SK-N-SH treated with all-trans-retinoic acid at 6 μM for 48 hours (cell line): Measurements from ENCODE around the gene CTTNBP2.

Experiments
- CSDC2 ChIP-seq: fragments of 250-450 bp; sonication (Bioruptor Pico); IDR thresholded peaks from 2 replicates; pipeline ENCODE4 v1.5.0; 2020; ENCODE audit warnings: mild to moderate bottlenecking, moderate library complexity
- GLIS3 ChIP-seq: fragments of 250-450 bp; sonication (Bioruptor Pico); IDR thresholded peaks from 2 replicates; pipeline ENCODE4 v1.5.0; 2020; ENCODE audit warnings: mild to moderate bottlenecking, moderate library complexity
- ISL1 ChIP-seq: fragments of 250-450 bp; sonication (Bioruptor Pico); IDR thresholded peaks from 2 replicates; pipeline ENCODE4 v2.1.2; 2022; ENCODE audit warnings: mild to moderate bottlenecking, moderate library complexity
- OSR1 ChIP-seq: fragments of 250-450 bp; sonication (Bioruptor Pico); IDR thresholded peaks from 2 replicates; pipeline ENCODE4 v1.8.0; 2022; ENCODE audit warnings: moderate library complexity, mild to moderate bottlenecking, inconsistent platforms
- PPARA ChIP-seq: fragments of 250-450 bp; sonication (Bioruptor Pico); IDR thresholded peaks from 2 replicates; pipeline ENCODE4 v1.5.0; 2020; ENCODE audit warnings: mild to moderate bottlenecking, borderline replicate concordance
- TOX ChIP-seq: fragments of 250-450 bp; sonication (Bioruptor Pico); IDR thresholded peaks from 2 replicates; pipeline ENCODE4 v1.8.0; 2021; ENCODE audit warnings: mild to moderate bottlenecking, moderate library complexity, borderline replicate concordance
- ZFP3 ChIP-seq: fragments of 250-450 bp; sonication (Bioruptor Pico); IDR thresholded peaks from 2 replicates; pipeline ENCODE4 v1.5.0; 2020; ENCODE audit warnings: mild to moderate bottlenecking, moderate library complexity
- ZFP30 ChIP-seq: fragments of 450-650 bp; formaldehyde crosslinking; IDR thresholded peaks from 2 replicates; pipeline ENCODE4 v1.5.0; 2022; ENCODE audit warnings: mild to moderate bottlenecking, moderate library complexity
- ZNF8 ChIP-seq: fragments of 450-650 bp; formaldehyde crosslinking; IDR thresholded peaks from 2 replicates; pipeline ENCODE4 v1.5.0; 2020; ENCODE audit warnings: mild to moderate bottlenecking, moderate library complexity
- TF ChIP-seq, protein P1 (sequence below): fragments of 250-450 bp; sonication (Bioruptor Pico); IDR thresholded peaks from 2 replicates; pipeline ENCODE4 v1.8.0; 2021; ENCODE audit warnings: low read depth, mild to moderate bottlenecking, moderate library complexity, borderline replicate concordance
- TF ChIP-seq, protein P2 (sequence below): fragments of 250-450 bp; sonication (Bioruptor Pico); IDR thresholded peaks from 2 replicates; pipeline ENCODE4 v1.5.0; 2020; ENCODE audit warnings: mild to moderate bottlenecking, moderate library complexity
- TF ChIP-seq, protein P3 (sequence below): fragments of 250-450 bp; sonication (Bioruptor Pico); IDR thresholded peaks from 2 replicates; pipeline ENCODE4 v1.5.1; 2020; ENCODE audit warnings: low read depth, mild to moderate bottlenecking, moderate library complexity
- TF ChIP-seq, protein P4 (sequence below): fragments of 250-450 bp; sonication (Bioruptor Pico); IDR thresholded peaks from 2 replicates; pipeline ENCODE4 v1.8.0; 2020; ENCODE audit warnings: mild to moderate bottlenecking, moderate library complexity, borderline replicate concordance

DNA sequence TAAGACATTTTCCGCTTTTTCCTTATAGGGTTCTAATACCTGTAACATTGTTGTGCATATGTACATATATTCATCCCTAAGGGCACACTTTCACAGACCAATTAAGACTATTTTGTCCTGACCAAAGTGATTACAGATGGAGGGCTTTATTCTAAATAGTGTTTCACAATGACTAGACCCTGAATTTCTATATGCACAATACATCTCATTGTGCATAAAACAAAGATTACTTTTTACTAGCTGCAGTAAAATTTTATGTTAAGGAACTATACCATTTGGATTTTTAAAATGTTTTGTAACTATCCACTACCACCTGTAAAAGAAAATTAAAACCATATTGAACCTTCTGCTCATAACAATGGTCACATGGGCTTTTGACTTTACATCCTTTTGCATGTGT, 87.8 kb downstream of the CTTNBP2 start:
- no peak for TF ChIP-seq PPARA (CRISPR knock-in tag)
- TF ChIP-seq, protein P1, sequence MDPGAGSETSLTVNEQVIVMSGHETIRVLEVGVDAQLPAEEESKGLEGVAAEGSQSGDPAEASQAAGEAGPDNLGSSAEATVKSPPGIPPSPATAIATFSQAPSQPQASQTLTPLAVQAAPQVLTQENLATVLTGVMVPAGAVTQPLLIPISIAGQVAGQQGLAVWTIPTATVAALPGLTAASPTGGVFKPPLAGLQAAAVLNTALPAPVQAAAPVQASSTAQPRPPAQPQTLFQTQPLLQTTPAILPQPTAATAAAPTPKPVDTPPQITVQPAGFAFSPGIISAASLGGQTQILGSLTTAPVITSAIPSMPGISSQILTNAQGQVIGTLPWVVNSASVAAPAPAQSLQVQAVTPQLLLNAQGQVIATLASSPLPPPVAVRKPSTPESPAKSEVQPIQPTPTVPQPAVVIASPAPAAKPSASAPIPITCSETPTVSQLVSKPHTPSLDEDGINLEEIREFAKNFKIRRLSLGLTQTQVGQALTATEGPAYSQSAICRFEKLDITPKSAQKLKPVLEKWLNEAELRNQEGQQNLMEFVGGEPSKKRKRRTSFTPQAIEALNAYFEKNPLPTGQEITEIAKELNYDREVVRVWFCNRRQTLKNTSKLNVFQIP, result no peak
- TF ChIP-seq ZFP30, result no peak
- TF ChIP-seq, protein P2, sequence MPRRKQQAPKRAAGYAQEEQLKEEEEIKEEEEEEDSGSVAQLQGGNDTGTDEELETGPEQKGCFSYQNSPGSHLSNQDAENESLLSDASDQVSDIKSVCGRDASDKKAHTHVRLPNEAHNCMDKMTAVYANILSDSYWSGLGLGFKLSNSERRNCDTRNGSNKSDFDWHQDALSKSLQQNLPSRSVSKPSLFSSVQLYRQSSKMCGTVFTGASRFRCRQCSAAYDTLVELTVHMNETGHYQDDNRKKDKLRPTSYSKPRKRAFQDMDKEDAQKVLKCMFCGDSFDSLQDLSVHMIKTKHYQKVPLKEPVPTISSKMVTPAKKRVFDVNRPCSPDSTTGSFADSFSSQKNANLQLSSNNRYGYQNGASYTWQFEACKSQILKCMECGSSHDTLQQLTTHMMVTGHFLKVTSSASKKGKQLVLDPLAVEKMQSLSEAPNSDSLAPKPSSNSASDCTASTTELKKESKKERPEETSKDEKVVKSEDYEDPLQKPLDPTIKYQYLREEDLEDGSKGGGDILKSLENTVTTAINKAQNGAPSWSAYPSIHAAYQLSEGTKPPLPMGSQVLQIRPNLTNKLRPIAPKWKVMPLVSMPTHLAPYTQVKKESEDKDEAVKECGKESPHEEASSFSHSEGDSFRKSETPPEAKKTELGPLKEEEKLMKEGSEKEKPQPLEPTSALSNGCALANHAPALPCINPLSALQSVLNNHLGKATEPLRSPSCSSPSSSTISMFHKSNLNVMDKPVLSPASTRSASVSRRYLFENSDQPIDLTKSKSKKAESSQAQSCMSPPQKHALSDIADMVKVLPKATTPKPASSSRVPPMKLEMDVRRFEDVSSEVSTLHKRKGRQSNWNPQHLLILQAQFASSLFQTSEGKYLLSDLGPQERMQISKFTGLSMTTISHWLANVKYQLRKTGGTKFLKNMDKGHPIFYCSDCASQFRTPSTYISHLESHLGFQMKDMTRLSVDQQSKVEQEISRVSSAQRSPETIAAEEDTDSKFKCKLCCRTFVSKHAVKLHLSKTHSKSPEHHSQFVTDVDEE (CRISPR knock-in tag), result no peak
- no peak for TF ChIP-seq CSDC2 (CRISPR knock-in tag)
- no peak for TF ChIP-seq ZFP3 (CRISPR knock-in tag)
- TF ChIP-seq ZNF8 (CRISPR knock-in tag), result no peak
- no peak for TF ChIP-seq ISL1
- TF ChIP-seq TOX (CRISPR knock-in tag), result no peak
- TF ChIP-seq, protein P3, sequence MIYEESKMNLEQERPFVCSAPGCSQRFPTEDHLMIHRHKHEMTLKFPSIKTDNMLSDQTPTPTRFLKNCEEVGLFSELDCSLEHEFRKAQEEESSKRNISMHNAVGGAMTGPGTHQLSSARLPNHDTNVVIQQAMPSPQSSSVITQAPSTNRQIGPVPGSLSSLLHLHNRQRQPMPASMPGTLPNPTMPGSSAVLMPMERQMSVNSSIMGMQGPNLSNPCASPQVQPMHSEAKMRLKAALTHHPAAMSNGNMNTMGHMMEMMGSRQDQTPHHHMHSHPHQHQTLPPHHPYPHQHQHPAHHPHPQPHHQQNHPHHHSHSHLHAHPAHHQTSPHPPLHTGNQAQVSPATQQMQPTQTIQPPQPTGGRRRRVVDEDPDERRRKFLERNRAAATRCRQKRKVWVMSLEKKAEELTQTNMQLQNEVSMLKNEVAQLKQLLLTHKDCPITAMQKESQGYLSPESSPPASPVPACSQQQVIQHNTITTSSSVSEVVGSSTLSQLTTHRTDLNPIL, result no peak
- TF ChIP-seq, protein P4, sequence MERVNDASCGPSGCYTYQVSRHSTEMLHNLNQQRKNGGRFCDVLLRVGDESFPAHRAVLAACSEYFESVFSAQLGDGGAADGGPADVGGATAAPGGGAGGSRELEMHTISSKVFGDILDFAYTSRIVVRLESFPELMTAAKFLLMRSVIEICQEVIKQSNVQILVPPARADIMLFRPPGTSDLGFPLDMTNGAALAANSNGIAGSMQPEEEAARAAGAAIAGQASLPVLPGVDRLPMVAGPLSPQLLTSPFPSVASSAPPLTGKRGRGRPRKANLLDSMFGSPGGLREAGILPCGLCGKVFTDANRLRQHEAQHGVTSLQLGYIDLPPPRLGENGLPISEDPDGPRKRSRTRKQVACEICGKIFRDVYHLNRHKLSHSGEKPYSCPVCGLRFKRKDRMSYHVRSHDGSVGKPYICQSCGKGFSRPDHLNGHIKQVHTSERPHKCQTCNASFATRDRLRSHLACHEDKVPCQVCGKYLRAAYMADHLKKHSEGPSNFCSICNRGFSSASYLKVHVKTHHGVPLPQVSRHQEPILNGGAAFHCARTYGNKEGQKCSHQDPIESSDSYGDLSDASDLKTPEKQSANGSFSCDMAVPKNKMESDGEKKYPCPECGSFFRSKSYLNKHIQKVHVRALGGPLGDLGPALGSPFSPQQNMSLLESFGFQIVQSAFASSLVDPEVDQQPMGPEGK (CRISPR knock-in tag), result no peak
- TF ChIP-seq GLIS3, result no peak
- no peak for TF ChIP-seq OSR1 (CRISPR knock-in tag)
